DMS 273 (cell line): ENCODE data around the gene IDI2.
"Not testable (repeated sequence)": the region's sequence is repeated elsewhere in the genome, so short reads cannot be mapped to it uniquely, and the experiment has no call there.

Source experiments
- DNase-seq: peaks from one replicate; lab custom pipeline; 2025; ENCODE audit not compliant: unreplicated experiment; lab: John Stamatoyannopoulos, UW

The IDI2 gene

DNA sequence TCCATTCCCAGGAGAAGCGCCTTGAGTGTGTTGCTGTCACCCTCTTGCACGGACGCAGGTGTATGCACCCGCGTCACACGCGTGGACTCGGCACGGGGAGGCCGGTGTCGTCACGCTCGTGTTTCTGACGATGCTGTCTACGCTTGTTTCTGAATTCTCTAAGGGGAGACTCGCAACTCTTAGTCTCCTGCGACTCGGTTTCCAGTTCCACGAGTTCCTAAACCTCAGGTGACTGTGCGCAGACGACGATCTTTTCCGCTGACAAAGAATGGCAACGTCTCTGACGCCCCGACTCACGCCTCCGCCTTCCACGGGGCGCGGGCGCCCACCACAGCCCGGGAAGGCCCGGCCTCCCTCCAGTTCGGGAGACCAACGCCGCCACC, 22.7 kb upstream of the IDI2 start:
- DNase-seq = peak; percentile 59

DNA sequence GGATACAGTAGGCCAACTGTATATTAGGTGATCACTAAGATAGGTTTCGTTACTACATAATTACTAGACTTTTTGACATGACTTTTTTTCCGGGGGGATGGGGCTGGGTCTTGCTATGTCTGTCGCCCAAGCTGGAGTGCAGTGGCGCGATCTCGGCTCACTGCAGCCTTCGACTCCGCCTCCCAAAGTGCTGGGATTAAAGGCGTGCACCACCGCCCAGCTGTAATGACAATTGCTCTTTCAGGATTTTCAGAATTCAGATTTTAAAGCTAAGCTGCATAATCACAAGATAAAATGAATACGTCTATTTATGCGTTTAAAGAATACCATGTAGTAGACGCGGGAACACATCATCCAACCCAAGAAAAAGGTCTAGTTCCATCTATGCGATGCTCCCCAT, 22.3 kb upstream of the IDI2 start:
- DNase-seq = peak; percentile 36

DNA sequence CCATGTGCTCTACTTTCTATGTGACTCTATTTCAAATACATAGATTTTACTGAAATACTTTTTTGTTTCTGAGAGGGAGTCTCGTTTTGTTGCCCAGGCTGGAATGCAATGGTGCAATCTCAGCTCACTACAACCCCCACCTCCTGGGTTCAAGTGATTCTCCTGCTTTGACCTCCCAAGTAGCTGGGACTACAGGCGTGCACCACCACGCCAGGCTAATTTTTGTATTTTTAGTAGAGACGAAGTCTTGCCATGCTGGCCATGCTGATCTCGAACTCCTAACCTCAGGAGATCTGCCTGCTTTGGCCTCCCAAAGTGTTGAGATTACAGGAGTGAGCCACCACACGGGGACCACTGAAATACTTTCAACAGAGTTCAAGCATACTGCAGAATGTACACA, 19.8 kb upstream of the IDI2 start:
- DNase-seq = no peak

DNA sequence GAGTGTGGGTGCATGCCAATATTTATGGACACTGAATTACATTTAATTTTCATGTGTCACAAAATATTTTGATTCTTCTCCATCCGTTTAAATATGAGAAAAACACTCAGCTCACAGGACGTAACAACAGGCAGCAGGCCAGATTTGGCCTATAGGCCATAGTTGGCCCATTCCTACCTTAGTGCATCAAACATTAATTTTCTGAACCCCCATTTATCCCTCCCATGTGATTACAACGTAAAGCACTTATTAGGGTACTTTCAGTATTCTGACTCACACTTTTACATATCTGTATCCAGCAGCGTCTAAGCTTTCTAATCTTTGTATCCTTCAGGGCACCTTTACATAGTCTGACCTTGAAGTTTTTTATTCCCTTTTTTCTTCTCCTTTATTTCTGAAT, 19.3 kb upstream of the IDI2 start:
- no peak for DNase-seq

DNA sequence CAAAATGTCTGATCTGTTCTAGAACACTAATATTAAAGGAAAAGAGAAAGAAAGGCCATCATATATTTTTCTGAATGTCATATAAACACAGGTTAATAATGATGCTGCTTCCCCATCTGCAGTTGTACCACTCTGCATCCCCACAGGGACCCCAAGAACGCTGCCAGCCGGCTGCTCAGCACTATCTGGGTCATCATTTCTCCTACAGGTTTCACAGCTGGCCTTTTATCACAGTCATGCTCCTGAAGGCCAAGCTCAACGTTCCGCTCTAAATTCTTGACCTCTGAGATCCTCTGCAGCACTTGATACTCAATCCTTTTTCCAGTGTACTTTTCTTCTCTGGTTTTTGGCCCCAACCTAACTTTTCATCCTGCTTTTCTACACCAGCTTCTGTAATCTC, 18.5 kb upstream of the IDI2 start:
- DNase-seq = no peak

DNA sequence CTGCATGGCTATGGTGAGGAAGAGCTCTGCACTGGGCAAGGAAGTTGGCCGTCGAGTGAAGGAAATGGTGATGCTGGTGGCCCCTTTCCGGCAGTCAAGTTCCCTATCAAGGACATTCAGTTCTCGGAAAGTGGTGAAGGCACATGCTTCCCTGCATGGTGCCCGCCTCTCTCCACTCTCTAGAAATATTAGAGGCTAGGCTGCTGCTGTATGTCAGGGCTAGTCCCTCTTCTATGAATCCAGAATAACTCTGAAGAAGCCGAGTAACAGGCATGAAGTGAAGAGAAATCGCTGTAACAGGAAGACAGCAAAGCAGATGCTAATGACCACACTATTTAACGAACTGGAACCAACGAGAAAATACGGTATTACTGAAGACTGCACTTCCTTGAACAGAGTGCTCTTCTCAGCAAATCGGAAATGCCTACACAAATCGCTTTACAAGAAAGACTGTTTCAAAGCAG, 17.9 kb upstream of the IDI2 start:
- DNase-seq = no peak

DNA sequence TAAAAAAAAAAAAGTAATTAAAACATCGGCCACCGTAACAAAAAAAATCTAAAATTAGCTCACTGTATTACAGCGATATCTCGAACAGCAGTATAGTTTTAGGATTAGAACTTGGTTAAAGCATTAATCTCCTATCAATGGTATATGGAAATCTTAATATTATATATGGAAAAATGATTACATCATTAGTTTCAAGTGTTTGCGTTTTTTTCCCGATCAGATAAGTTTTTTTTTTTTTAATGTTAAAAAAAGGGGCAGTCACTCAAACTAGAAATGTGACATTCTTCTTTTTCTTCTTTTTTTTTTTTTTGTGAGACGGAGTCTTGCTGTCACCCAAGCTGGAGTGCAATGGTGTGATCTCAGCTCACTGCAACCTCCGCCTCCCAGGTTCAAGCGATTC, 15.9 kb upstream of the IDI2 start:
- DNase-seq = no peak

DNA sequence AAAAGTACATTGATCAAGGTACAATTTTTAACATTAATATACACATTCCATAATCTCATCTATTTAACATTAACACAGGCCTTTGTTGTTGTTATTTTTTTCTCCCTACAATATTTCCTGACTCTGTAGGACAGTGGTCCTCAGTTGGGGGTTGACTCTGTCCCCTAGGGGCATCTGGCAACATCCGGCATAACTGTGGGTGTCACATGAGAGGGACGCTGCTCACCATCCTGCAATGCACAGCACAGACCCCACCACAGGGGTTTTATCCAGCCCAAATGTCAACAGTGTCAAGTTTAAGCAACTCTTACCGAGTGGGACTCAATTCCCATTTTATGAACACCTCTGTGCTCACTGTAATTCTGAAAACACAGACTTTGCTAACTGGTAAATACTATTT, 14.5 kb upstream of the IDI2 start:
- DNase-seq = no peak

DNA sequence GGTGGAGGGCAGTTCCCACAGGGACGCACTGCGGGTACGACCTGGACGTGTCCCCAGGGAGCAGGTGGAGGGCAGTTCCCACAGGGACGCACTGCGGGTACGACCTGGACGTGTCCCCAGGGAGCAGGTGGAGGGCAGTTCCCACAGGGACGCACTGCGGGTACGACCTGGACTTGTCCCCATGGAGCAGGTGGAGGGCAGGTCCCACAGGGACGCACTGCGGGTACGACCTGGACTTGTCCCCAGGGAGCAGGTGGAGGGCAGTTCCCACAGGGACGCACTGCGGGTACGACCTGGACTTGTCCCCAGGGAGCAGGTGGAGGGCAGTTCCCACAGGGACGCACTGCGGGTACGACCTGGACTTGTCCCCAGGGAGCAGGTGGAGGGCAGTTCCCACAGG, 13.1 kb upstream of the IDI2 start:
- not testable (repeated sequence) for DNase-seq

DNA sequence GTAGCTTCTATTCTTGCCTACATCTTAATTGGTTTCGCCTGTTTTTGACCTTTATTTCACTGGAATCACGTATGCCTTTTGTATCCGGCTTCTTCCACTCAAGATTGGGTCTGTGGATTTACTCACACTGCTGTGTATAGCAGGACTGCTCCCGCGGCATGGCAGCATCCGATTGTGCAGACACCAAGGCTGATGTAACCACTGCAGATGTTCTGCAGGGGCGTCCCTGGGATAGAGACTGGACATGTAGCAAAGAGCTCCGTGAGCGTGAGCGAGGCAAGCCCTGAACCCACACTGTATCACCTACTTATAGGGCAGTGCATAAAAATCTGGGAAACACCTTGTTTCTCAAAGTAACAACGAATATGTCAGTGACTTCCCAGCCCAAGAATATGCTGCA, 11.4 kb upstream of the IDI2 start:
- no peak for DNase-seq

DNA sequence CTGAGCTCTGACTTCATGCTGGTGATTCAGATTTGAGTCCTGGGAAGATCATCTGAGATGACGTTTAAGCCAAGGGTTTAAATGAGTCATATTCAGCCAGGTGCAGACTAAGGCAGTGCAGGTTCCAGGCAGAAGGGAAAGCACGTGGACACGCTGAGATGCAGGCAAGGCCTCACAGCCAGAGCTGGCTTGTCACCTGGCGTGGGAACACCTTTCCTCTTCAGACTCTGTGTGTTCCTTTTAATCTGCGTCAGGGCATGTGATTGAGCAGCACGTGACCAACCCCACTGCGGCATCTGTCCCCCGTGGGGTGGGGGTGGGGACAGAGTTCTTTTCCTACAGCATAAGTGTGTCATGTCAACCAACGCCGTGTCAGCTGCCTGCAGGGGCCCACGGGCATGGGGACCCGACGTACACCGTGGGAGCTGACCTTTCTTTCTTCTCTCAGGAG, 10.7 kb upstream of the IDI2 start:
- DNase-seq = no peak

DNA sequence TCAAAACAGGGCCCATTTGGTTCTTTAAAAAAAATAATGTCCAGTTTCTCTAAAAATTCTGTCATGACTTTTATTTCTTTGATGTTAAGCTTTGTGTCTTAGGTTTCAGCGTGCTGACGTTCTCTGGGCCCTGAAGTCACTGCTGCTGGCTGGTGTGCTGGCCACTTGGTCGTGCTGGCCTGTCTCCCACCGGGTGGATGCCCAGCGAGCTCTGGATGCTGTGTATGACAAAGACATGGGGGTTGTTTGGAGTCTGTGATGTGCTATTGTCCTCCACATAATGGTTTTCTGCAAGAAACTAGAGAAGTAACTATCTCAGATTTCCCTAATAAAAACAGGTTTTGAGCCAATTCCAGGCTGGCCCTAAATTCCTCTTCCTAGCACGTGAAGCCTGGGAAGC, 9.5 kb upstream of the IDI2 start:
- DNase-seq = no peak

DNA sequence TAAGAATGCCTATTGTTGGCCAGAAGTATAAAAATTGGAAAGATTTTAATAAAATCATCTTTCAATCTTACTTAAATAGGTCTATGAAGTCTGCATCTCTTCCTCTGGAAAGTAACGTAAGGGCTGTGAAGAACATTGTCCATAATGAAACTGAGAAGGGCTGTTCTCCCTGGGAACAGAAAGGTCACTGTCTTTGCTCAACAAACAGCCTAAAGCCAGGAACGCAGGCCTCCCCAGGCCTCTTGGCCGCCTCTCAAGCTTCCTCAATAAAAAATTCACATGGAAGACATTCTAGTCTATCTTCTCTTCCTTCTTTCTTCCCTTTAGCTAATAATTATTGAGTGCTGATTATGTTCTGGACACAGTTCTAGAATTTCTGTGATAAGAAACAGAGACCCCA, 9.1 kb upstream of the IDI2 start:
- DNase-seq = no peak

DNA sequence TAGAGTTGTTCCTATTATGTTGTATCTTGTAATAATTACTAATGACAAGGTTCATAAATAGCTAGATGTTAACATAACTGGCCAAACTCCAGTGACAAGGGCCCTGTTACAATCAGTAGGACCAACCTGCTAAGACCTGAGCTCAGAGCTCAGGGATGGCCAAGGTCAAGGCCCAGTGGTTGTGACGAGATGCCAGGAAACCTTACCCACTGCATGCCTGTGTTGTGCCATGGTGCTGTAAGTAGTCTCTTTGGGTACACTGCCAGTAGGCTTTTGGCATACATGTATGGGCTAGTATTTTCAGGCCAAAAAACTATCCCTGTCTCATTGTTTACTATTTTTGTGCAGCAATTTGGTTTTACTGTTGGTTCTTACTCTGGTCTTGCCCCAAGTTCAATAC, 7.9 kb upstream of the IDI2 start:
- DNase-seq = no peak

DNA sequence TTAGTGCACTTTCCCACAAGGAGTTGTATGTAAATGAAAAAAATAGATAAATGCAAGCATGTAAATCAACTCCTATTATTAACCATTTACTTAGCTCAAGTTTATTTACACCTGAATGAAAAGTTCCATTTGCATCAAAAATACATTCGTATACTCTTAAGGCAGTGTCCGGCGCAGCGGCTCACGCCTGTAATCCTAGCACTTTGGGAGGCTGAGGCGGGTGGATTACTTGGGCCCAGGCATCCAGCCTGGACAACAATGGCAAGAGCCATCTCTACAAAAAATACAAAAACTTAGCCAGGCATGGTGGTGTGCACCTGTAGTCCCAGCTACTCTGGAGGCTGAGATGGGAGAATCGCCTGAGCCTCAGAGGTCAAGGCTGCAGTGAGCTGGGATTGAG, 4.2 kb upstream of the IDI2 start:
- no peak for DNase-seq

DNA sequence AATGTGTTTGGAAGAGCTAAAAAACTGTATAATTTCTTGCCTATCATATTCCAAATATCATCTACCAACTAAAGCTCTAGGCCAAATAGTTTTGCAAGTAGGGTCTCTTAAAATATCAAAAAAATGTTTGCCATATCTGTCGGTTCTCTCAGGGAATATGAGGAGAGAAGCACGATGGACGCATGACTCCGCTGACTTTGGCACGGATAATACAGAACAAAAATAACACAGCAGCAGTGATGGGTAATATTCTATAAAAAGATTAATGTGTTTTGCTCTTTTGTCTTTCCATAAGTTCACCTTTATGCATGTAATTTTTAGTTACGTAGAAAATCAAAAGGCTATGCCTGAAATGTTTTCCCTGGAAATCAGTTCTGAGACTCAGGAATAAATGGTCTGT, 919 bp upstream of the IDI2 start:
- no peak for DNase-seq

DNA sequence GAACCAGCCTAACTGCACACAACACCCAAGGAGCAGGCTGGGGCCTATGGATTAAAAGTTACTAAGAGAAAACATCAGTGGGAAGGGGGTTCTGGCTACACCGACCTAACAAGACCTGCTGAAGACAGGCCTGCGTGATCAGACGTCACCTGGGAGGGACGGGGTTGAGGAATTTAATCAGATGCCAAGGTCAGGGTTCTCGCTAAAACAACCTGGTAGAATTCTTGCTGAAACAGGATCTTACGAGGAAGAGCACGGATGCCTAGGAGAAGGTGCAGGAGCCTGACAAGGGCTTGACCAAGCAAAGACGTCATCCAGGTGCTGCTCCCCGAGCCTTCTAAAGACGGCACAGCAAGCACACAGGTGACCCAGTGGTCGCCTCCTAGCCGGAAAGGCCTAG, 1.6 kb downstream of the IDI2 start:
- no peak for DNase-seq

DNA sequence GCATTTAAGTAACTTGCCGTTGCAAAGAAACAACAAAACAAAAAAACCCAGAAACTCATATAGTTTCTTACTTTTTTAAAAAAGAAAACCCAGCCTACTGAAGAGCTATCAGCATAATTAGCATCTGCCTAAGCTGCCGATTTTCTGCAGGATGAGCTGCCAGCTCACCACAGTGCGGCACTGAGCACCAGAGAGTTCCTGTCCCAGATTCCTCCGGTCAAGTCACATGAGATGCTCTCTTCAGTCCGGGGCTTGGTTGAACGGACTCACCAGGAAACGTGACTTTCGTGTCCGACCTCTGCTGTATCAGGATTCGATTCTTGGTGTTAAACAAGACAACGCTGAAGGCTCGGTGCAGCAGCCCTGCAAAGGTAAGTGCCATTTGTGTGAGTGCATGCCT, 3.2 kb downstream of the IDI2 start:
- no peak for DNase-seq

DNA sequence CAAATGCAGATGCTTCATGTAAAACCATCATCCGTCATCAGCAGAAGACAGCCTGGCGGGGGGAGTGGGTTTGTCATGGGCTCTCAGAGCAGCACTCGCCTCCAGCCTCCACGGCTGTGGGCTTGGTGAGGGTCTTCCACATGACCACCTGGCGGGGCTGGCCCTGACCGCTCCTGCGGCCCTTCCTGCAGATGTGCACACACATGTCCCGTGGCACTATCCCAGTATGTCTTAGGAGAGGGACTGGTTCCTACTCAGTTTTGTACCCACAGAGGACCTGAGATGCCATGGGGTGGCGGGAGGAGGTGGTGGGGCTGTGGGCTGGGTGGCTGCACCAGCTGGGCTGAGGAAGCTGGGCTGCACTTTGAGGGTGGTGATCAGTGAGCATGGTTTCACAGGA, 4.7 kb downstream of the IDI2 start:
- no peak for DNase-seq

DNA sequence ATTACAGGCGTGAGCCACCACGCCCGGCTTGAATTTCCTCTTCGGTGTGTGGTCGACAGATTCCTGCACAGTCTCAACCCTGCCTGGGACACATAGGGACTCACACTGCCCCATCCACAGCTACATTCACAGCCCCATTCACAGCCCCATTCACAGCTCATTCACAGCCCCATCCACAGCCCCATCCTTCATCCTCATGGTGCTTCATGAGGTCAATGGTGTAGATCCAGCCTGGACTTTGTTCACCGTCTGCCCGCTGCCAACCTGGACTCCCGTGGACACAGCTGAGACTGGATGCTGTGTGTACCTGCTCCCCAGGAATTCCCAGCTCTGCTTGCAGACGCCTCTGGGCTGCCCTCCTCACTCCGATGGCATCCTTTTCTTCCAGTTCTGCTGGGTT, 5.2 kb downstream of the IDI2 start:
- no peak for DNase-seq

DNA sequence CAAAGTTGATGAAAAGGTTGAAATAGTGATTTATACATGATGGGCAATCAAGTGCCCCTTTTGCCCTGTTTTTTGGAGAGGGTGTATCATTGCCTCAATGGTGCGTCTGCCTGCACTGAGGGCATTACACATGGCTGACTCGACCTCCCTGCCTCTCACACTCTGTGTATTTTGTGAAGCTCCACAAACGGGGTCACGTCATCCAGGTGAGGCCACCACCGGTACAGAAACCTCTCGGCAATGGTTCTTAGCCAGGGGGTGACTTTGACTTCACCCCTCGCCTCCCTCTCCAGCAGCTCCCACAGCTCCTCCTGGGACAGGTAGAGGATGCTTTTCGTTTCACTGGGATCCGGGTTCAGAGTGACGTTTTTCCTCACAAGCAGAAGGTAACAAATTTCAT, 6.3 kb downstream of the IDI2 start:
- no peak for DNase-seq

DNA sequence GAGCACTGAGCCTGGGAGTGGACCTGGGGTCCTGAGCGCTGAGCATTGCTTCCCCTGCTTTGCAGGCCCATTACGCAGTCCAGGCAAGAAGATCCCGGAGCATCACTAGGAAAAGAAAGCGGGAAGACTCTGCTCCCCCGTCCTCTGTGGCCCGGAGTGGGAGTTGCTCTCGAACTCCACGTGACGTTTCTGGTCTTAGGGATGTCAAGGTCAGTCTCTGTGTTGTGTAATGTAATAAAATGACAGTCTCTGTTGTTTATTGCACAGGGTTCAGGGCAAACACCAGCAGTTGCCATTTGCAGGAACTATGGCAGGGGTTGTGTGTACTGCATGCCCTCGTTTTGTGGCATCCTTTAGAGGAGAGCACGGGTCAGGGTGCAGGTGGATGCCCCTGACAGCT, 10.0 kb downstream of the IDI2 start:
- no peak for DNase-seq

DNA sequence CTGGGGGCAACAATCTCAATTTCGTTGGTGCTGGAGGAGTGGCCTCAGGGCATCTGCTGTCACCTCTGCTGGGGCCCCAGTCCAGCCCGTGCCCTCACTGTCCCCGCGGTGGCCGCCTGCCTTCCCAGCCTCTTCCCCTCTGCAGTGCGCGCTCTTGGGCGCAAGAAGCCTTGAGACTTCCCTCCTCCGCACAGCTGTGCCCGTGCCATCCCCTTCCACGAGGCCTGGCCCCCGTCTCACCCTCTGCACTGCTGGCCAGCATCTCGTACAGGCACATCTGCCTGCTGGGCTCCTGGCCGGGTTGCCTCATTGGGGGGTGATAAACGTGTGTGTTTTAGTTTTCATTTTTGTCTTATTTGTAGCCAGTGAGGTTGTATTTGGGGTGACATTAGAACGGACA, 14.0 kb downstream of the IDI2 start:
- no peak for DNase-seq

DNA sequence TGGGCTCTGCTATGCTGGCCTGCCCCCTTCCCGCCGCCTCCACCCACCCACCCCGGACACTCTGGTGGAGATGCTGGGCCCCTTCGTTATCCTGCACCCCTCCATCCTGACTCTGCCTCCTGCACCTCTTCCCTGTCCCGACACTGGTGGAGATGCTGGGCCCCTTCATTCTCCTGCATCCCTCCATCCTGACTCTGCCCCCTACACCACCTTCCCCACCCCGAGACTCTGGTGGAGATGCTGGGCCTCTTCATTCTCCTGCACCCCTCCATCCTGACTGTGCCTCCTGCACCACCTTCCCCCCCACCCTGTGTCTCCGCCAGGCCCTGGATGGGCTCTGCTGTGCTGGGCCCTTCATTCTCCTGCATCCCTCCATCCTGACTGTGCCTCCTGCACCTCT, 15.0 kb downstream of the IDI2 start:
- no peak for DNase-seq
